Stomach (tissue), 4 donors: Measurements from ENCODE around the gene ARHGAP32.

Source experiments
- EP300 ChIP-seq: sonication (generic); formaldehyde crosslinking; IDR thresholded peaks from one replicate; pipeline ENCODE4 v1.6.1; 2017; ENCODE audit warnings: antibody characterized with exemption
- POLR2A ChIP-seq, 4 donors: fragments of 450-650 bp; IDR thresholded peaks; one replicate each; pipeline ENCODE4 v1.6.1; 2016; ENCODE audit warnings: antibody characterized with exemption in 4 of 4, control low read depth in 2 of 4, mild to moderate bottlenecking in 1 of 4, moderate library complexity in 1 of 4
- POLR2AphosphoS5 ChIP-seq, 3 donors: sonication (generic); formaldehyde crosslinking; IDR thresholded peaks; one replicate each; pipeline ENCODE4 v1.6.1; 2016; ENCODE audit warnings: antibody characterized with exemption in 3 of 3
- TF ChIP-seq, protein P1 (sequence below), 7 experiments: fragments of 450-650 bp in 4 of 7; fragments of 200-600 bp in 3 of 7; sonication (generic) in 3 of 7; IDR thresholded peaks; one replicate each; pipeline ENCODE4 v1.5.1; 2016 to 2019; ENCODE audit warnings: antibody characterized with exemption in 7 of 7, control low read depth in 2 of 7, mild to moderate bottlenecking in 1 of 7

DNA sequence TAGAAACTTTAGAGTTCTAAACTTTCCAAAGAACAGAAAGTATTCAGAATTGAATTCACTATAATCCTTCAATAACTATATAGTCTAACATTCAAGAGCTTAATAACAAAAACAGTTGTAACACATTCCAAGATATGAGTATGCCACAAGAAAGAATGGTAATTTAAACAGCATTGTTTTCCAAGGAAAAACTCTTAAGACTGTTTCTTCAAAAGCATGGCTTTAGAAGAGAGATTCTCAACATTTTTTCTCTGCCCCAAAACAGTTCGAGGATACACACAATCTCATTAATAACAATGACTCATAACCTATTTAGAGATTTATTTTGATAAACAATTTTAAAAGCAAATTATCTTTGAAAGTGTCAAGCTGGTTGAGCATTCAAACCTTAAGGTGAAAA is 16.7 kb upstream of the ARHGAP32 start:
- TF ChIP-seq EP300 (no peak), POLR2A (IDR thresholded peaks at IDR 0.05) (no peak), POLR2AphosphoS5 (IDR thresholded peaks at IDR 0.05) (no peak)
- TF ChIP-seq, protein P1, sequence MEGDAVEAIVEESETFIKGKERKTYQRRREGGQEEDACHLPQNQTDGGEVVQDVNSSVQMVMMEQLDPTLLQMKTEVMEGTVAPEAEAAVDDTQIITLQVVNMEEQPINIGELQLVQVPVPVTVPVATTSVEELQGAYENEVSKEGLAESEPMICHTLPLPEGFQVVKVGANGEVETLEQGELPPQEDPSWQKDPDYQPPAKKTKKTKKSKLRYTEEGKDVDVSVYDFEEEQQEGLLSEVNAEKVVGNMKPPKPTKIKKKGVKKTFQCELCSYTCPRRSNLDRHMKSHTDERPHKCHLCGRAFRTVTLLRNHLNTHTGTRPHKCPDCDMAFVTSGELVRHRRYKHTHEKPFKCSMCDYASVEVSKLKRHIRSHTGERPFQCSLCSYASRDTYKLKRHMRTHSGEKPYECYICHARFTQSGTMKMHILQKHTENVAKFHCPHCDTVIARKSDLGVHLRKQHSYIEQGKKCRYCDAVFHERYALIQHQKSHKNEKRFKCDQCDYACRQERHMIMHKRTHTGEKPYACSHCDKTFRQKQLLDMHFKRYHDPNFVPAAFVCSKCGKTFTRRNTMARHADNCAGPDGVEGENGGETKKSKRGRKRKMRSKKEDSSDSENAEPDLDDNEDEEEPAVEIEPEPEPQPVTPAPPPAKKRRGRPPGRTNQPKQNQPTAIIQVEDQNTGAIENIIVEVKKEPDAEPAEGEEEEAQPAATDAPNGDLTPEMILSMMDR (IDR thresholded peaks at IDR 0.05), result no peak
